HCT116 (cell line): ENCODE measurements around the gene GARNL3.

ENCODE experiments used
- CEBPB ChIP-seq: IDR thresholded peaks from 2 replicates; pipeline ENCODE4 v1.6.1; 2012; ENCODE audit warnings: low read depth
- EZH2 ChIP-seq: fragments of 200-600 bp; sonication (generic); IDR thresholded peaks from 2 replicates; pipeline ENCODE4 v1.6.1; 2017; ENCODE audit warnings: antibody characterized with exemption, mixed run types
- POLR2A ChIP-seq: IDR thresholded peaks from 2 replicates; pipeline ENCODE4 v1.7.0; 2011; ENCODE audit warnings: borderline replicate concordance; ENCODE audit not compliant: insufficient read depth, insufficient read length; ENCODE audit errors: extremely low read depth
- SIN3A ChIP-seq: IDR thresholded peaks from 2 replicates; pipeline ENCODE4 v1.6.1; 2012; ENCODE audit warnings: low read depth
- SP1 ChIP-seq: IDR thresholded peaks from 2 replicates; pipeline ENCODE4 v1.6.1; 2012; ENCODE audit warnings: low read depth
- TF ChIP-seq, protein P1 (sequence below), 3 experiments: fragments of 200-600 bp in 1 of 3; sonication (generic) in 1 of 3; IDR thresholded peaks in 2 of 3; conservative IDR thresholded peaks in 1 of 3; 2 replicates each; pipeline ENCODE4 v1.5.1; 2012 to 2017; ENCODE audit warnings: low read depth in 2 of 3, low read length in 2 of 3, antibody characterized with exemption in 1 of 3, borderline replicate concordance in 1 of 3, control low read depth in 1 of 3, mild to moderate bottlenecking in 1 of 3, mixed read lengths in 1 of 3, mixed run types in 1 of 3, moderate library complexity in 1 of 3; ENCODE audit not compliant: insufficient read depth in 1 of 3
- TF ChIP-seq, protein P2 (sequence below): IDR thresholded peaks from 2 replicates; pipeline ENCODE4 v1.6.1; 2012
- TF ChIP-seq, protein P3 (sequence below): IDR thresholded peaks from 2 replicates; pipeline ENCODE4 v1.6.1; 2012

DNA sequence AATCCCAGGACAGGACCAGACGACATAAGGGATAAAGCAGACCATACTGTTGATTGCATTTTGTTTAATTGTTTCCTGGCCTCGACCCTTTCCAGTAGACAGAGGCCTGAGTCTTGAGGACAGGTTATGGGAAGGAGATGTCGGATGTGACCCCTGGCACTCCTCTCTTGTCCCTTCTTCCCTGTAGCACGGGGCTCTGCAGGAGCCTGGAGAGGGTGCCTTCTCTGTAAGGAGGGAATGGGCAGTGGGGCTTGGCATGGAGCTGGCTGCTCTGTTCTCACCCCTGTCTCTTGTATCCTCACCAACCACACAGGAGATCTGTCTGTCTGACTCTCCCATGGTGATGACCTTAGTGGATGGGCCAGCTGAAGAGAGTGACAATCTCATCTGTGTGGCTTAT lies 92.3 kb downstream of the GARNL3 start:
- TF ChIP-seq POLR2A (no peak), CEBPB (no peak), EZH2 (no peak), SP1 (no peak), SIN3A (no peak)
- TF ChIP-seq, protein P1, sequence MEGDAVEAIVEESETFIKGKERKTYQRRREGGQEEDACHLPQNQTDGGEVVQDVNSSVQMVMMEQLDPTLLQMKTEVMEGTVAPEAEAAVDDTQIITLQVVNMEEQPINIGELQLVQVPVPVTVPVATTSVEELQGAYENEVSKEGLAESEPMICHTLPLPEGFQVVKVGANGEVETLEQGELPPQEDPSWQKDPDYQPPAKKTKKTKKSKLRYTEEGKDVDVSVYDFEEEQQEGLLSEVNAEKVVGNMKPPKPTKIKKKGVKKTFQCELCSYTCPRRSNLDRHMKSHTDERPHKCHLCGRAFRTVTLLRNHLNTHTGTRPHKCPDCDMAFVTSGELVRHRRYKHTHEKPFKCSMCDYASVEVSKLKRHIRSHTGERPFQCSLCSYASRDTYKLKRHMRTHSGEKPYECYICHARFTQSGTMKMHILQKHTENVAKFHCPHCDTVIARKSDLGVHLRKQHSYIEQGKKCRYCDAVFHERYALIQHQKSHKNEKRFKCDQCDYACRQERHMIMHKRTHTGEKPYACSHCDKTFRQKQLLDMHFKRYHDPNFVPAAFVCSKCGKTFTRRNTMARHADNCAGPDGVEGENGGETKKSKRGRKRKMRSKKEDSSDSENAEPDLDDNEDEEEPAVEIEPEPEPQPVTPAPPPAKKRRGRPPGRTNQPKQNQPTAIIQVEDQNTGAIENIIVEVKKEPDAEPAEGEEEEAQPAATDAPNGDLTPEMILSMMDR (IDR thresholded peaks at IDR 0.05 in 2 of 3, conservative IDR thresholded peaks at IDR 0.05 in 1 of 3; ENCODE audit: borderline replicate concordance in 1 of 3, insufficient read depth in 1 of 3, low read depth in 2 of 3, low read length in 2 of 3): no peak
- TF ChIP-seq, protein P2, sequence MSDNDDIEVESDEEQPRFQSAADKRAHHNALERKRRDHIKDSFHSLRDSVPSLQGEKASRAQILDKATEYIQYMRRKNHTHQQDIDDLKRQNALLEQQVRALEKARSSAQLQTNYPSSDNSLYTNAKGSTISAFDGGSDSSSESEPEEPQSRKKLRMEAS: no peak
- TF ChIP-seq, protein P3, sequence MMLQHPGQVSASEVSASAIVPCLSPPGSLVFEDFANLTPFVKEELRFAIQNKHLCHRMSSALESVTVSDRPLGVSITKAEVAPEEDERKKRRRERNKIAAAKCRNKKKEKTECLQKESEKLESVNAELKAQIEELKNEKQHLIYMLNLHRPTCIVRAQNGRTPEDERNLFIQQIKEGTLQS: no peak
